Activated naive CD8-positive, alpha-beta T cell treated with anti-CD3 and anti-CD28 coated beads for 36 hours (primary cell): ENCODE measurements around the gene TRAM2. TPM values are rescaled to one million over a fixed set of nuclear protein-coding genes. Genes with fewer than 3 reads are reported as not detected.

Experiments
- DNase-seq: peaks from one replicate; pipeline ENCODE4 v3.0.0; 2021
- H3K27ac Mint-ChIP-seq: one replicate; pipeline ENCODE4 v1.8.0; 2022; ENCODE audit warnings: mild to moderate bottlenecking, moderate library complexity, mixed read lengths
- H3K27me3 Mint-ChIP-seq: one replicate; pipeline ENCODE4 v1.8.0; 2022; ENCODE audit warnings: mild to moderate bottlenecking, mixed read lengths
- H3K36me3 Mint-ChIP-seq: one replicate; pipeline ENCODE4 v1.8.0; 2021; ENCODE audit warnings: mild to moderate bottlenecking, mixed read lengths
- H3K4me1 Mint-ChIP-seq: one replicate; pipeline ENCODE4 v1.8.0; 2021; ENCODE audit warnings: mixed read lengths
- H3K4me3 Mint-ChIP-seq: one replicate; pipeline ENCODE4 v1.8.0; 2022; ENCODE audit warnings: mild to moderate bottlenecking, moderate library complexity, mixed read lengths
- H3K9me3 Mint-ChIP-seq: one replicate; pipeline ENCODE4 v1.8.0; 2022; ENCODE audit warnings: mixed read lengths
- total RNA-seq, 2 experiments: library from RNA; stranded (reverse); gene quantifications; one replicate each; pipeline ENCODE4 v1.2.3, GENCODE V29; 2021

The TRAM2 gene
- total RNA-seq, 2 experiments from 2014 or later: 1.6 to 2.0 TPM

GRCh38 chr6:52598123-52598823 is 21.4 kb upstream of the TRAM2 start:
- Mint-ChIP-seq H3K9me3 (no peaks in the 10 kb centered on the region), H3K27ac (no peak overlapping the region), H3K4me1 (peaks cover 13% of the 10 kb centered on the region), H3K36me3 (no peaks in the 10 kb centered on the region), H3K27me3 (no peaks in the 10 kb centered on the region), H3K4me3 (no peak overlapping the region)
- DNase-seq: peak; percentile 56

- H3K36me3 Mint-ChIP-seq: no peaks in the 10 kb centered on the region
- H3K27ac Mint-ChIP-seq: no peak overlapping the region
- H3K27me3 Mint-ChIP-seq: no peaks in the 10 kb centered on the region
- peaks cover 11% of the 10 kb centered on the region for H3K4me1 Mint-ChIP-seq
- no peaks in the 10 kb centered on the region for H3K9me3 Mint-ChIP-seq
- DNase-seq: no peak
- H3K4me3 Mint-ChIP-seq: no peak overlapping the region
Observed at GRCh38 chr6:52597738-52598122, 20.9 kb upstream of the TRAM2 start.

- H3K4me3 Mint-ChIP-seq: no peak overlapping the region
- H3K36me3 Mint-ChIP-seq: no peaks in the 10 kb centered on the region
- H3K27ac Mint-ChIP-seq: no peak overlapping the region
- peaks cover 11% of the 10 kb centered on the region for H3K4me1 Mint-ChIP-seq
- H3K9me3 Mint-ChIP-seq: no peaks in the 10 kb centered on the region
- H3K27me3 Mint-ChIP-seq: no peaks in the 10 kb centered on the region
- no peak for DNase-seq
Observed at GRCh38 chr6:52596371-52597028, 19.6 kb upstream of the TRAM2 start.

GRCh38 chr6:52595796-52596130 is 18.9 kb upstream of the TRAM2 start:
- Mint-ChIP-seq H3K9me3 (no peaks in the 10 kb centered on the region), H3K27me3 (no peaks in the 10 kb centered on the region), H3K36me3 (no peaks in the 10 kb centered on the region), H3K27ac (no peak overlapping the region), H3K4me1 (peaks cover 11% of the 10 kb centered on the region), H3K4me3 (no peak overlapping the region)
- no peak for DNase-seq

GRCh38 chr6:52595000-52595795 is 18.3 kb upstream of the TRAM2 start:
- Mint-ChIP-seq H3K4me1 (peaks cover 11% of the 10 kb centered on the region), H3K27me3 (no peaks in the 10 kb centered on the region), H3K9me3 (no peaks in the 10 kb centered on the region), H3K36me3 (no peaks in the 10 kb centered on the region), H3K27ac (no peak overlapping the region), H3K4me3 (no peak overlapping the region)
- DNase-seq: no peak

GRCh38 chr6:52594221-52594620 is 17.4 kb upstream of the TRAM2 start:
- no peaks in the 10 kb centered on the region for H3K27me3 Mint-ChIP-seq
- no peak overlapping the region for H3K27ac Mint-ChIP-seq
- DNase-seq: no peak
- no peaks in the 10 kb centered on the region for H3K36me3 Mint-ChIP-seq
- peaks cover 11% of the 10 kb centered on the region for H3K4me1 Mint-ChIP-seq
- H3K4me3 Mint-ChIP-seq: no peak overlapping the region
- H3K9me3 Mint-ChIP-seq: no peaks in the 10 kb centered on the region

- no peaks in the 10 kb centered on the region for H3K36me3 Mint-ChIP-seq
- no peaks in the 10 kb centered on the region for H3K27me3 Mint-ChIP-seq
- H3K9me3 Mint-ChIP-seq: no peaks in the 10 kb centered on the region
- H3K27ac Mint-ChIP-seq: no peak overlapping the region
- peaks cover 11% of the 10 kb centered on the region for H3K4me1 Mint-ChIP-seq
- H3K4me3 Mint-ChIP-seq: no peak overlapping the region
- DNase-seq: no peak
Observed at GRCh38 chr6:52591832-52592231, 15.0 kb upstream of the TRAM2 start.

- Mint-ChIP-seq H3K9me3 (no peaks in the 10 kb centered on the region), H3K27me3 (no peaks in the 10 kb centered on the region), H3K4me3 (no peak overlapping the region)
Observed at GRCh38 chr6:52590152-52590891, 13.5 kb upstream of the TRAM2 start.

GRCh38 chr6:52588710-52589091 is 11.8 kb upstream of the TRAM2 start:
- Mint-ChIP-seq H3K27ac (no peak overlapping the region), H3K4me3 (no peak overlapping the region), H3K36me3 (no peaks in the 10 kb centered on the region), H3K27me3 (no peaks in the 10 kb centered on the region), H3K4me1 (no peaks in the 10 kb centered on the region), H3K9me3 (no peaks in the 10 kb centered on the region)
- DNase-seq: no peak

More at GRCh38 chr6:52590152-52590891, 13.5 kb upstream of the TRAM2 start:
- Mint-ChIP-seq H3K4me1 (peaks cover 7% of the 10 kb centered on the region), H3K27ac (no peak overlapping the region), H3K36me3 (no peaks in the 10 kb centered on the region)
- DNase-seq: no peak

- H3K36me3 Mint-ChIP-seq: no peaks in the 10 kb centered on the region
- DNase-seq: no peak
Observed at GRCh38 chr6:52588087-52588709, 11.3 kb upstream of the TRAM2 start.

GRCh38 chr6:52587001-52587400 is 10.1 kb upstream of the TRAM2 start:
- DNase-seq: no peak
- Mint-ChIP-seq H3K36me3 (no peaks in the 10 kb centered on the region), H3K4me3 (no peak overlapping the region), H3K9me3 (no peaks in the 10 kb centered on the region), H3K4me1 (no peaks in the 10 kb centered on the region), H3K27me3 (no peaks in the 10 kb centered on the region), H3K27ac (no peak overlapping the region)

More at GRCh38 chr6:52588087-52588709, 11.3 kb upstream of the TRAM2 start:
- Mint-ChIP-seq H3K9me3 (no peaks in the 10 kb centered on the region), H3K27ac (no peak overlapping the region), H3K4me3 (no peak overlapping the region), H3K4me1 (no peaks in the 10 kb centered on the region), H3K27me3 (no peaks in the 10 kb centered on the region)

- Mint-ChIP-seq H3K27ac (no peak overlapping the region), H3K36me3 (no peaks in the 10 kb centered on the region), H3K4me1 (no peaks in the 10 kb centered on the region), H3K4me3 (no peak overlapping the region), H3K9me3 (no peaks in the 10 kb centered on the region), H3K27me3 (no peaks in the 10 kb centered on the region)
- DNase-seq: no peak
Observed at GRCh38 chr6:52584203-52584602, 7.3 kb upstream of the TRAM2 start.

GRCh38 chr6:52582996-52583395 is 6.1 kb upstream of the TRAM2 start:
- no peak for DNase-seq
- no peaks in the 10 kb centered on the region for H3K9me3 Mint-ChIP-seq
- no peak overlapping the region for H3K4me3 Mint-ChIP-seq
- no peaks in the 10 kb centered on the region for H3K4me1 Mint-ChIP-seq
- H3K36me3 Mint-ChIP-seq: no peaks in the 10 kb centered on the region
- H3K27ac Mint-ChIP-seq: no peak overlapping the region
- H3K27me3 Mint-ChIP-seq: no peaks in the 10 kb centered on the region

GRCh38 chr6:52582446-52582845 is 5.6 kb upstream of the TRAM2 start:
- Mint-ChIP-seq H3K27me3 (no peaks in the 10 kb centered on the region), H3K4me3 (no peak overlapping the region), H3K27ac (no peak overlapping the region), H3K4me1 (peaks cover 3% of the 10 kb centered on the region), H3K9me3 (no peaks in the 10 kb centered on the region), H3K36me3 (no peaks in the 10 kb centered on the region)
- DNase-seq: no peak

- H3K27ac Mint-ChIP-seq: no peak overlapping the region
- H3K27me3 Mint-ChIP-seq: no peaks in the 10 kb centered on the region
- no peaks in the 10 kb centered on the region for H3K36me3 Mint-ChIP-seq
- H3K4me3 Mint-ChIP-seq: no peak overlapping the region
- no peaks in the 10 kb centered on the region for H3K9me3 Mint-ChIP-seq
- peaks cover 10% of the 10 kb centered on the region for H3K4me1 Mint-ChIP-seq
- DNase-seq: no peak
Observed at GRCh38 chr6:52580905-52581304, 4.0 kb upstream of the TRAM2 start.
